Measurements from ENCODE around the gene ACTC1. TPM values are rescaled to one million over a fixed set of nuclear protein-coding genes. Genes with fewer than 3 reads are reported as not detected.

ACTC1 gene
- total RNA-seq, 1 donor from 2014 or later, result 4.2 TPM

DNA sequence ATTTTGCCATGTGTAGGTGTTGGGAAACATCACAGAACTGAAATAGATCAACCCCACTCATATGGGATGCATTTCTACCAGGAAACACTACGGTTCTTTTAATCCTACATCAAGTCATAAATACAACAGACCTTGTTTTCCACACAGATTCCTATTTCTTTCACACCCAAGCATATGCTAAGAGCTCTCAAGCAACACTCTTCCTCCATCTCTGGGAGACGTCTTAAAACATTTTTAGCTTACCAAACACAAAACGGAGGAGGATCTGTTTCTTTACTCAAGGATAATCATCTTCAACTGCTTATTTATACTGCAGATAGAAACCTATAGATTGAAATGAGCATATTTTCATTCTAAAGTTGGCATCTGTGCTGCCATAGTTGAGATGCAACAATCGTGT, 45.7 kb downstream of the ACTC1 start:
- Mint-ChIP-seq H3K27ac (ENCODE audit: unreplicated experiment) (no peak overlapping the region), H3K9me3 (ENCODE audit: unreplicated experiment) (no peaks in the 10 kb centered on the region), H3K4me3 (ENCODE audit: unreplicated experiment) (no peak overlapping the region), H3K4me1 (ENCODE audit: unreplicated experiment) (peaks cover 11% of the 10 kb centered on the region), H3K27me3 (ENCODE audit: unreplicated experiment) (peaks cover 1% of the 10 kb centered on the region), H3K36me3 (ENCODE audit: low read depth, unreplicated experiment) (no peaks in the 10 kb centered on the region)
- TF ChIP-seq, protein P1, sequence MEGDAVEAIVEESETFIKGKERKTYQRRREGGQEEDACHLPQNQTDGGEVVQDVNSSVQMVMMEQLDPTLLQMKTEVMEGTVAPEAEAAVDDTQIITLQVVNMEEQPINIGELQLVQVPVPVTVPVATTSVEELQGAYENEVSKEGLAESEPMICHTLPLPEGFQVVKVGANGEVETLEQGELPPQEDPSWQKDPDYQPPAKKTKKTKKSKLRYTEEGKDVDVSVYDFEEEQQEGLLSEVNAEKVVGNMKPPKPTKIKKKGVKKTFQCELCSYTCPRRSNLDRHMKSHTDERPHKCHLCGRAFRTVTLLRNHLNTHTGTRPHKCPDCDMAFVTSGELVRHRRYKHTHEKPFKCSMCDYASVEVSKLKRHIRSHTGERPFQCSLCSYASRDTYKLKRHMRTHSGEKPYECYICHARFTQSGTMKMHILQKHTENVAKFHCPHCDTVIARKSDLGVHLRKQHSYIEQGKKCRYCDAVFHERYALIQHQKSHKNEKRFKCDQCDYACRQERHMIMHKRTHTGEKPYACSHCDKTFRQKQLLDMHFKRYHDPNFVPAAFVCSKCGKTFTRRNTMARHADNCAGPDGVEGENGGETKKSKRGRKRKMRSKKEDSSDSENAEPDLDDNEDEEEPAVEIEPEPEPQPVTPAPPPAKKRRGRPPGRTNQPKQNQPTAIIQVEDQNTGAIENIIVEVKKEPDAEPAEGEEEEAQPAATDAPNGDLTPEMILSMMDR (IDR thresholded peaks at IDR 0.05; ENCODE audit: unreplicated experiment), result no peak
- DNase-seq (ENCODE audit: low spot score), result no peak

Other genes with a start within 250 kb of the ACTC1 start
- gene GOLGA8B, start 211.9 kb downstream of the ACTC1 start, total RNA-seq (ENCODE audit: unreplicated experiment), result 89.6 TPM
- gene GJD2, start 40.6 kb downstream of the ACTC1 start, total RNA-seq (ENCODE audit: unreplicated experiment), result 0.54 TPM
- 41.5 TPM for gene AQR, start 174.2 kb upstream of the ACTC1 start, total RNA-seq (ENCODE audit: unreplicated experiment)
- gene ZNF770, start 192.7 kb upstream of the ACTC1 start, total RNA-seq (ENCODE audit: unreplicated experiment), result 26.7 TPM

All from endothelial cell (in vitro differentiated cells).